Upper lobe of right lung (tissue), 1 donor: ENCODE measurements around the gene ZNF790. TPM values are rescaled to one million over a fixed set of nuclear protein-coding genes. Genes with fewer than 3 reads are reported as not detected.
"Not testable (repeated sequence)": the region's sequence is repeated elsewhere in the genome, so short reads cannot be mapped to it uniquely, and the experiment has no call there.

ENCODE experiments used
- ATAC-seq: fragments of 200-7000 bp; cut with Tn5 transposase; one replicate; pipeline ENCODE4 v1.9.1; 2020; ENCODE audit warnings: mild to moderate bottlenecking, moderate library complexity
- DNase-seq: peaks from one replicate; pipeline ENCODE4 v3.0.0-alpha.2; 2020
- H3K27ac ChIP-seq: fragments of 200-600 bp; one replicate; pipeline ENCODE4 v1.8.0; 2022
- H3K27me3 ChIP-seq: fragments of 200-600 bp; one replicate; pipeline ENCODE4 v1.8.0; 2022; ENCODE audit warnings: mild to moderate bottlenecking
- H3K36me3 ChIP-seq: fragments of 200-600 bp; one replicate; pipeline ENCODE4 v1.8.0; 2022
- H3K4me1 ChIP-seq: fragments of 200-600 bp; one replicate; pipeline ENCODE4 v1.8.0; 2022
- H3K4me3 ChIP-seq: fragments of 200-600 bp; one replicate; pipeline ENCODE4 v1.8.0; 2022; ENCODE audit warnings: mild to moderate bottlenecking
- H3K9me3 ChIP-seq: fragments of 200-600 bp; one replicate; pipeline ENCODE4 v1.8.0; 2022
- CTCF ChIP-seq: fragments of 200-600 bp; IDR thresholded peaks from one replicate; pipeline ENCODE4 v1.8.0; 2022; ENCODE audit warnings: antibody characterized with exemption
- intact Hi-C: fragments of 100-400 bp; cut with DNase I; formaldehyde crosslinking; loops from one replicate; pipeline ENCODE4 v1.11.0; 2022
- total RNA-seq: library from RNA; stranded (reverse); fragmentation: NEBNext Ultra II Directional; extraction: Animal tissue kit (Norgen Biotek cat#: 25700); gene quantifications from one replicate; pipeline ENCODE4 v1.2.1, GENCODE V29; 2021
- donor health status: DM: no; HTN: yes; CAD: no; lungs with severe emphysema.

The ZNF790 gene
- total RNA-seq, 1 donor from 2014 or later = 5.7 TPM

GRCh38 chr19:36821758-36822157 is 16.4 kb downstream of the ZNF790 start:
- Histone ChIP-seq H3K27me3 (no peaks in the 10 kb centered on the region), H3K9me3 (peaks cover 89% of the 10 kb centered on the region), H3K27ac (no peak overlapping the region), H3K4me3 (no peak overlapping the region), H3K4me1 (no peaks in the 10 kb centered on the region), H3K36me3 (peaks cover 35% of the 10 kb centered on the region)
- intact Hi-C loops = no loop called here
- DNase-seq = no peak
- TF ChIP-seq CTCF = no peak
- ATAC-seq = no peak

GRCh38 chr19:36819130-36819630 is 19.0 kb downstream of the ZNF790 start:
- Histone ChIP-seq H3K4me1 (no peaks in the 10 kb centered on the region), H3K4me3 (no peak overlapping the region), H3K9me3 (peaks cover 92% of the 10 kb centered on the region), H3K36me3 (peaks cover 32% of the 10 kb centered on the region), H3K27me3 (no peaks in the 10 kb centered on the region), H3K27ac (no peak overlapping the region)
- intact Hi-C loops = no loop called here
- DNase-seq = no peak
- no peak for ATAC-seq
- no peak for TF ChIP-seq CTCF

- Histone ChIP-seq H3K27ac (no peak overlapping the region), H3K4me3 (no peak overlapping the region), H3K36me3 (peaks cover 5% of the 10 kb centered on the region), H3K27me3 (no peaks in the 10 kb centered on the region), H3K9me3 (peaks cover 70% of the 10 kb centered on the region), H3K4me1 (no peaks in the 10 kb centered on the region)
- ATAC-seq (no peak), DNase-seq (no peak)
- intact Hi-C loops = no loop called here
- no peak for TF ChIP-seq CTCF
These were observed 31.2 kb downstream of the ZNF790 start for GRCh38 chr19:36807029-36807428.

- Histone ChIP-seq H3K36me3 (peaks cover 5% of the 10 kb centered on the region), H3K9me3 (peaks cover 53% of the 10 kb centered on the region), H3K4me1 (no peaks in the 10 kb centered on the region), H3K27me3 (no peaks in the 10 kb centered on the region), H3K4me3 (no peak overlapping the region), H3K27ac (no peak overlapping the region)
- ATAC-seq = no peak
- DNase-seq = no peak
- intact Hi-C loops = no loop called here
- TF ChIP-seq CTCF = no peak
These were observed 32.8 kb downstream of the ZNF790 start for GRCh38 chr19:36805364-36805763.

- H3K9me3 ChIP-seq = peaks cover 26% of the 10 kb centered on the region
- intact Hi-C loops = no loop called here
- H3K4me1 ChIP-seq = peaks cover 9% of the 10 kb centered on the region
- no peak for DNase-seq
- peak overlapping the region; percentile 80 for H3K27ac ChIP-seq
- ATAC-seq = no peak
- no peaks in the 10 kb centered on the region for H3K36me3 ChIP-seq
- no peaks in the 10 kb centered on the region for H3K27me3 ChIP-seq
- H3K4me3 ChIP-seq = peak overlapping the region; percentile 75
- TF ChIP-seq CTCF = no peak
These were observed 40.4 kb downstream of the ZNF790 start for GRCh38 chr19:36797786-36798108.

- Histone ChIP-seq H3K27ac (peak overlapping the region; percentile 80), H3K36me3 (no peaks in the 10 kb centered on the region), H3K4me3 (peak overlapping the region; percentile 75), H3K9me3 (peaks cover 26% of the 10 kb centered on the region), H3K4me1 (peaks cover 9% of the 10 kb centered on the region), H3K27me3 (no peaks in the 10 kb centered on the region)
- DNase-seq (no peak), ATAC-seq (no peak)
- intact Hi-C loops = no loop called here
- no peak for TF ChIP-seq CTCF
These were observed 41.5 kb downstream of the ZNF790 start for GRCh38 chr19:36796714-36796992.

GRCh38 chr19:36791420-36792141 is 46.6 kb downstream of the ZNF790 start:
- peaks cover 12% of the 10 kb centered on the region for H3K9me3 ChIP-seq
- H3K27me3 ChIP-seq, H3K4me3 ChIP-seq, H3K4me1 ChIP-seq, DNase-seq, intact Hi-C loops, H3K36me3 ChIP-seq, H3K27ac ChIP-seq: not testable (repeated sequence)
- ATAC-seq = peak; percentile 85
